Measurements from ENCODE around the gene ENTREP3.
"Not testable (repeated sequence)": the region's sequence is repeated elsewhere in the genome, so short reads cannot be mapped to it uniquely, and the experiment has no call there.

- not testable (repeated sequence) for TF ChIP-seq EP300, CTCF, POLR2A (IDR thresholded peaks at IDR 0.05)
Measured at GRCh38 chr1:155225404-155225759, 29.9 kb downstream of the ENTREP3 start.

Data from stomach (tissue), 4 donors.